Forelimb muscle (tissue), 1 donor: ENCODE measurements around the gene NLGN1. TPM values are rescaled to one million over a fixed set of nuclear protein-coding genes. Genes with fewer than 3 reads are reported as not detected.

Source experiments
- DNase-seq: peaks from one replicate; pipeline ENCODE4 v3.0.0-alpha.2; 2013; ENCODE audit warnings: low read depth
- polyA plus RNA-seq: library from polyadenylated mRNA; unstranded; fragments of 120-200 nt; gene quantifications from one replicate; pipeline ENCODE4 v1.2.1, GENCODE V29; 2013; ENCODE audit not compliant: insufficient read length

Gene NLGN1
- polyA plus RNA-seq, 1 donor, result 1.5 TPM

DNA sequence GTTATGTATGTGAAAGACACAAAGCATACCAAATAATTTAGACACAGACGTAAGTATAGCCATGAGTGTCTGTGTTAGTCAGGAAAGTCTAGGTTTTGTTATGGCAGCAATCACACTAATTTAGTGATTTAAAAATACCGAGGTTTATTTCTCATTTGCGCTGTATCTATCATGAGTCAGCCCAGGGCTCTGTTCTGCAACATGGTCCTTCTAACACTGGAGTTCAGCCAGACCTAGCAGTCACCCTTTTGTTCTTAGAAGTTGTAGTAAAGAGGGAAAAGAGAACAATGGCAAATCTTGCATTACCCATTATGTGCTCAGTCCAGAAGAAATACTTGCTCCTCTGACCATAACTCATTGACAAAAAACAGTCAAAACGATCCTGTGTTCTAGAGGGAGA lies 311.5 kb downstream of the NLGN1 start:
- no peak for DNase-seq

DNA sequence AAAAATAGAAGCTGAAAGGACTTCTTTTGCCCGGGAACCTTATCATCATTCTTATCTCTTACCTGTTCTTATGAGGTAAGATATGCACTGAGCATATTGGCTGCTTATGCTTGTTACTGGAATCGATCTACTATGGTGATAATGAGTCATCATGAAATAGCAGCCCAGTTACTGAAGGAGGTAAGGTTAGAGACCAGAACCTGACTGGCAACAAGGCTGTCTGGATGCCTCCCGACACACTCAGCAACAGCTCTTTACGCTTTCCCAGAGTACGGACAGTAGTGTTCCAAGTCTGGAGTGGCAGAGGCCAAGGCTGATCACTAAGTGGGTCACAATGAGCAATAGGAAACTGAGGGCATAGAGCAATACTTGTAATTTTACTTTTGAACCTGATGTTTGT lies 314.1 kb downstream of the NLGN1 start:
- no peak for DNase-seq

DNA sequence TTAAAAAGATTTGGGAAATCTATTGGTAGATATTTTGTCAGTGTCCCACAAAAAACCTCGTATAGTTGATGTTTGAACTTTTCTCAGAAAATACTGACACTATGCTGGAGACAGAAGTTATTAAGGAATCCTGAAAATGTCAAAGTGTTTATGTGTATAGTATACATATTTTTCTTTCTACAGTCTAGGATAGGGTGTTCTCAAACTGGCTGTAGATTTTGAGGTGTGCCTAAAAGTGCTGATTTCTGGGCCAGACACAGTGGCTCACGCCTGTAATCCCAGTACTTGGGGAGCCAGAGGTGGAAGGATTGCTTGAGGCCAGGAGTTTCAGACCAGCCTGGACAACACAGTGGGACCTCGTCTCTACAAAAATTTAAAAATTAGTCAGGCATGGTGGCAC lies 322.0 kb downstream of the NLGN1 start:
- DNase-seq, result no peak

DNA sequence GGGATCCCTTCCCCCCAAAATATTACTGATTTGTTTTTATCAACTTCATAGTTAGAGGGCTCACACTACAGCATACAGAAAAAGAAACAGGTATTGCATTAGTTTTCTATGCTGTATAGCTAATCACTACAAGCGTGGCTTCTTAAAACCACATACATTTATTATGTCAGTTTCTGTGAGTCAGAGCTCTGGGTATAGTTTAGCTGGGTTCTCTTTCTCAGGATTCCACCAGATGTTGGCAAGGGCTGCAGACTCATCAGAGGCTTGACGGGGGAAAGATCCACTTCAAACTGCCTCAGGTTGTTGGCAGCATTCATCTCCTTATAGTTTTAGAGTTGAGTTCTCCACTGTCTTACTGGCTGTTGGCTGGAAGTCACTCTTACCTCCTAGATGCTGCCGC lies 328.0 kb downstream of the NLGN1 start:
- no peak for DNase-seq

DNA sequence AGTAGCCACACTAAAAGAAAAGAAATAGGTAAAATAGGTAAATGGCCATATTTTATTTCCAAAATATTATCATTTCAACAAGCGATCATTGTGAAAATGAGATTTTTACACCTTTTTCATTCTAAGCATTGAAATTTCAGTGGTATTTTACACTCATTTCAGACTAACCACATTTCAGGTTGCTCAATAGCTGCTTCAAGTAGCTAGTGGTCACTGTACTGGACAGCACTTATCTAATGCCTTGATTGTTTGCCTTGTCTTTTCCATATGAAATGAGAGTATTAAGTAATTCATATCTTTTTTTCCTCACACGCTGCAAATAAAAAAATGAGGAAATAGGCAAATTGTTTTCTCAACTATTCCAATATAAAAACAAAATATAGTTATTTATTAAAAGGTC lies 332.8 kb downstream of the NLGN1 start:
- DNase-seq, result no peak

DNA sequence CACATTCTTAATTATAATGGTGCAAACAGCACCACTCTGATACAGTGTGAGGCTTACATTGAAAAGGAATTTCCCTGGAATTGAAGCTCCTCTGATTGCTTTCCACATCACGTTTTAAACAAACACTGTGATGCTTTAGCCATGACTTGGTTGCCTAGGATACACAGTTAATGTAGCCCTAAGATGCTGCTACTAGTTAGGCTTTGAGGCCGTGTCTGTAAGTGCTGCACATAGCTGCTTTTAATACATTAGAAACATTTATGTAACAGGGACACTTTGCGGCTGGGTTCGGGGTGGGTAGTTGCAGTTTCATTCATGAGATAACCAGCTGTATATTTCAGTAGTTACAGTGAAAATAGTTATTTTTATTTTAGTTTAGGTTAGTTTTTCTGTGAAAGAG lies 334.7 kb downstream of the NLGN1 start:
- no peak for DNase-seq

DNA sequence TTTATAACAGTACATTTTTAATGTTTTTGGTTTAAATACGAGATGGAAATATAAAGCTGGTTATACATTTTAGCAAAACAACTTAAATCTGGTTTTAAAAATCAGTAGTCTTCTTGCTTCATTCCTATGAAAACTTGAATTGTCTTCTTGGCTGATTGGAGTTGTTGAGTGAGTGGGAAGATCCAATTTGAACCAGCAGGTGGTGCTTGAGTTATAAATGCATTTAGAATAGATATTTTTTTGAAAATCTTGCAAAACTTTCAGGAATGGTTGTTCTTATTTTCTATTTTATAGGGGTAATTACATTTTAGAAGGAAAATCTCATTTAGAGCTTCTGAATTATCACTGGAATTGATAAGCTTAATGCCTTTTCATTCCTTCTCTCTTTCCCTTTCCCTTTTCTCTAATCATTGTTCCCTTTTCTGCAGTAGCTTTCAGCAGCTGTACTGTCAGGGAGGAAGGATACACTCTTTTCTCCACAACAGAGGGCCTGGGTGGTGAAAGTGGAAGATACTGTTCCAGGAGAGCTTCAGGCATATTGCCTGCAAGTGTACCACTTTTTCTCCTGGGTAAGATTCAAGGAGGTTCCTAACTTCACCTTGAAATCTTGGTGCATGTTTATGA lies 335.6 kb downstream of the NLGN1 start:
- no peak for DNase-seq

DNA sequence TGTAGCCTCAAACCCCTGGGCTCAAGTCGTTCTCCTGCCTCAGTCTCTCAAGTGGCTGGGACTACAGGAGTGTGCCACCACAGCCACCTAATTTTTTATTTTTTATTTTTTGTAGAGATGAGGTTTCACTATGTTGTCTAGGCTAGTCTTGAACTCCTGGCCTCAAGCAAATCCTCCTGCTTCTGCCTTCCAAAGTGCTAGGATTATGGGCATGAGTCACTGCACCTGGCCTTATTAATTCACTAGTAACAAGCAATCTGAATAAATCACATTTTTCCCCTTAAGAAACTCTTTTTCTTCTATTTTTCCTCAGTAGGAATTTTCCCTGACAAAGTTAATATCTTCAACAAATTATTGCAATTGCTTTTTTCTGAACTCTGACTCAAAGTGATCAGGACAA lies 336.9 kb downstream of the NLGN1 start:
- no peak for DNase-seq

DNA sequence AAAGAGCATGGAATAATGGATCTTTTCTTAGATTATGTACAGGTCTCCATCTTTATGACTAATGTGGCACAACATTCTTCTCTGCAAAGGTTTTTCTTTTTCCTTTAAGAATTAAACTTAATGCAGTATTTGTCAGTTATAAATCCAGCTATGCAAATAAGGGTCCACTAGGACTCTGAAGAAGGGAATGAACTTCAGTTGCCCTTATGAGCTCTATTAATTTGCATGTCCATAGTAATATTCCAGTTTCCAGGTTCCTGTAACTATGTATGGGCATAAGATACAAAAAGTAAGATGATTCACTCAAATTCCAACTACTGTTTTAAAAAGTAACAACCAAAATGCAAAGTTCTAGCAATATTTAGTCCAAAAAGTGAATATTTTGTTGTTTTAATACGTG lies 337.4 kb downstream of the NLGN1 start:
- DNase-seq, result no peak

DNA sequence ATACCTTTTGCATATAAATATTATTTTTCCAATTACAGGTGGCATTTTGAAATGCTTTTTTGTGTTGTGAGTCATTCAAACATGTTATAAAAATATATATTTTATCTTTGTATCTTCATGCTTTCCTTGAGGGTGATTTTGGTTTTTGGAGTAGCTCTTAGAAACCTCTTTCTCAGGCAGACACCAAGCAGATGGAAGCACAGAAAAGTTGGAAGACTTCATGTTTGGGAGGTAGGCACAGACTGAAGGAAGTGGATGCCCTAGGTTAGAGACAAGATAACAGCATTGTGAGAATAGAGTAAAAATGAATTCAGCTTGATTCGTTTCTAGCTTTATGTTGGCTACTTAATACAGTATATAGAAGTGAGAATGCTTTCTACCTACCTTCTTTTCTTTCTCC lies 338.3 kb downstream of the NLGN1 start:
- no peak for DNase-seq

DNA sequence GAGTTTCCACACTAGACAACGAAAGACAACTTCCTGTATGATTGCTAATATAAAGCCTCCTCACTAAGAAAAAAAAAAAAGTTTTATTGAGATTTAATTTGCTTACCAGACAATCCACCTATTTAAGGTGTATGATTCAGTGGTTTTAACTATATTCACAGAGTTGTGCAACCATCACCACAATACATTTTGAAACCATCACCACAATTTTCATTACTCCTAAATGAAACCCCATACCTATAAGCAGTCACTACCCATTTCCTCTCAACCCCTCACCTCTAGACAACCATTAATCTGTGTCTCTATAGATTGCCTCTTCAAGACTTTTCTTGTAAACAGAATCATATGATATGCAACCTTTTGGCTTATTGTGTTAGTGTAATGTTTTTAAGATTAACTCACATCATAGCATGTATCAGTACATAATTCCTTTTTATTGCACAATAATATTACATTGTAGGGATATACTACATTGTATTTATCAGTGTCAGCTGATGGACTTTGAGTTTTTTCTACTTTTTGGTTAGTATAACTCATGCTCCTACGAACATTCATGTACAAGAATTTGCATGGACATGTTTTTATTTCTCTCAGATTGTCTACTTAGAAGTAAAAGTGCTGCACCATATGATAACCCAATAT lies 339.7 kb downstream of the NLGN1 start:
- DNase-seq, result no peak

DNA sequence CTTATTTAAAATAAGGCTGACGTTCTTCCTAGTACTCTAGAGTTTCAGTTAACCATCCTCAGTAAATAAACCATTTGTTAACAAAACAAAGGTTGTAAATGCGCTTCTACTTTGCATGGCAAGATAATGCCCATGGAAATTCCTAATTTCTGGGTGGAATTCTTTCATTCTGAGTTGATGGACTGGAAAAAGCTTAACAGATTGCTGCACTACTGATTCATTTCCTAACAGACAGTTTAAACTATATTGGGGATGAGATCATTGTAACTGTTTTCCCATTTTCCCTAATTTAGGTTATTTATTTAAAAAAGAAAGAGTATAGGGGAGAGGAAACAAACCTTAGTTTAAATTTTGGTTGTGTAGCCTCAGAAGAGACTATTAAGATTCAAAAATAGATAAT lies 342.2 kb downstream of the NLGN1 start:
- no peak for DNase-seq

DNA sequence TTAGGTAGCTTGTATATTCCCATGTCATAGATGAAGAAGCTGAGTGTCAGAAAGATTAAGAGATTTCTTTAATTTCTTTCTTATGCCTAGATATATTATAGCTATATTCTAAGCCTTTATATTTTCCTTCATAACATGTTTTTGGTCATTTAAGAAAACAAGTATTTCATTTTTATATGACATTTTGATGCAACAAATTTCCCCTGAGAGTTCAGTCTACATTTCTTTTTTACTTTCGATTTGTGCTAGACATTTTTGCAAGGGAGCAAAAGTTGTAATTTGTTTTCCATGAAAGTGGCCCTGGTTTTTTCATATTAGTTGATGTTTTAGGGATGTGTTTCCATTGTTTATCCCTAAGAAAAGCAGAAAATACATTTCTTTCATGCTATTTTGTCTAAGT lies 344.9 kb downstream of the NLGN1 start:
- no peak for DNase-seq

DNA sequence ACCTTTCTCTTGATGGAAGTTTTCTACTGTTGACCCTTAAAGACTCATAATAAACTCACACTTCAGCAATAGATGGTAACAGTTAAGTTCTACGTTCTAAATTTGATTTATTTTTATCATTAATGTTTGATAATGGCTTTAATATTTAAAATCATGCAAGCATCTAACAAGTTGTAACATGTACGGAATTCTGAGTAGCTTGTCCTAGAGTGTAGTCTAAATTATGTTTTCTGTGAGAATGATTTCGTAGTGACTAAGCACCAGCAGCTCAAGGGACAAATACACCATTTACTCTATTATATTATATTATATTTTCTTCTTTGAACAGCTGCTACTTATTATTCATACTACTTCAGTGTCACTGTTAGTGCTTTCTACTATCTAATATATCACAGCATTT lies 345.6 kb downstream of the NLGN1 start:
- DNase-seq, result no peak

DNA sequence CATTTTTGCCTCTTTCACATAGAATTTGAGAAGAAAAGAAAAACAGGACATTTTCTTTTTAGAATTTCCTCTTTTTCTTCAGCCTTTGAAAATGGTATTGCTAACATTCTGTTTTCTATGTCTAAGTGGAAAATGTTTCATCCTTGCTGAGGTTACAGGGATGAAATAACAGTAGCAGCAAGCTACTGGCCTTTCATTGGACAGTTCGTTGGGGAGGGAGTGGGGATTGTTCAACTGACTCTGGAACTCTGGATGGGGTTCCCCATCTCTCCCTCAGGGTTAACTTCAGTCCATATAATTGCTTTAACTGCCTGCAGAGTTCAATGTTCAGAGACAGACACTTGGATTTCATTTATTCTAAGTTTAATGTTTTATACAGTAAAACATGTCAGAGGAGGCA lies 346.0 kb downstream of the NLGN1 start:
- DNase-seq, result no peak

DNA sequence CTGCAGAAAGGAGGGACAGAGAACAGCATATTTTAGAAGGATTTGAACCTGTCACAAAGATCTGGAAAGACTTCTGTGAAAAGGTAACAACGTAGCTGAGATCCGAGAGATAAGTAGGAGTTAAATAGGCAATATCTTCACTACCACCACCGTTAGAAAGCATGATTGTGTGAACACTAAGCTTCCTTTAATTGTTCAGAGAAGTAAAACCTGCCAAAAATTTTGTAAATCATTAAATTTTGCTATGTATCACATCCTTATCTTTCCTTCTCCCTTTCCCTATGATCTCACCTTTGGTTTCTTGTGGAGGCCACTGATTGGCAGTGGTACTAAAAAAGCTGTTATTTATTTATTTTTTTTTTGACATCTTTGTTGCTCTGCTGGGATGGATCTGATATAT lies 346.9 kb downstream of the NLGN1 start:
- DNase-seq, result no peak

DNA sequence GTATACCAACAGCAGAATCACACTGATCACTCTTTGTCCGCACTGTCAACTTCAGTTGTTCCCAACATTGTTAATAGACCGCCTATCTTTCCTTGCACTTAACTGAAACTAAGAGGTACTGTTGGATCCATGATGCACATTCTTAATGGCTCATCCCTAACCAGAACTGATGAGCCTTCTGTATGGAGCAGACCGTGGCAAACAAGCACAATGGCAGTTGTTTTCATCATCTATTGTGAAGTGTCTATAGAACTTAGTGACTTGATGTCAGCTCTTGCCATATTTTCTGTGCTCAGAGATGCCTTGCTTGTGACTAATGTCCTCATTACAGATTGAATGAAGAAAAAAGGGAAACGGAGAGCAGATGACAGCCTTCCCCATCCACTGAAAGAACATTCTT lies 347.4 kb downstream of the NLGN1 start:
- DNase-seq, result no peak

DNA sequence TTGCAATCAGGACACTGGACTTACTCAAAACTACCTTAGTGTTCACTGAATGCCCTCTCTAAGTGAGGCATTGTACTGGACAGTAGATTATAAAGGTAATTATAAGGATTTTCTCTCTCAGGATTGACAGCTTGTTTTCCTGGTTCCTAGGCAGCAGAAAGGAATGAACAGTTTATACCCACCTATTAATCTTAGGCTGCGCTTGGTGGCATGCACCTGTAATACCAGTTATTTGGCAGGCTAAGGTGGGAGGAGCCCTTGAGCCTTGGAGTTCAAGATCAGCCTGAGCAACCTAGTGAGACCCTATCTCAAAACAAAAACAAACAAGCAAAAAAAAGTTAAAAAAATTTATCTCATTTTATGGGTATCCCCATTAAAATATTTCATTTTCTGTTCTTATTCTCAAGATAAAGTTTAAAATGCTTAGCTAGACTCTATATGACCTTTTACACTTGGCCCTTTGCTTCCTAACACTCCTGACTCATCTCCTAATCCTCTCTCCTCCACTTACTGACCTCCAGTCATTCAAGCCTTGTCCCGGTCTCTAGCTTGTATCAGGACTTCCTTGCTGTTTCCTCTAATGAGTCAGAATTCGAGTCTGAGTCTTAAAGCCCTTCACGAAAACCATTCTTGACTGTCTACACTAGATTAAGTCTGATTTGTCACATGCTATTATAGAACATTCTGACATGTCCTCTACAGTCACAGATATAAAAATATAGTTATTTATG lies 348.6 kb downstream of the NLGN1 start:
- no peak for DNase-seq

DNA sequence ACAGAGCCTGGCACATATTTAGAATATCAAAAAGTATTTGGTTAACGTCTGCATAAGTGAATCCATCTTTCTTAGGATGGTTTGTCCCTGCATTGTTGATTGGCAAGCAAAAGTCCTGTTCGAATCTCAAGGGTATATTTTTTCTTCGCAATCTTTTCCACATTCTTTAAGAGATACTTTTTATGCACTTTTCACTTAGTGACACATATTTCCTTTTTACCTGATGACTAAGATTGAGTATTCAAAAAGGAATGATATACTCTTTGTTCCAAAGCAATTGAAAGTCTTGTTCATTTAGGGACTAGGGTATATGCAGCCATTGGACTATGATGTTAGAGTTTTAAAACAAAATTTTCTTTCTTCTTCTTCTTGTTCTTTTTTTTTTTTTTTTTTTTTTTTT lies 349.9 kb downstream of the NLGN1 start:
- DNase-seq, result no peak

DNA sequence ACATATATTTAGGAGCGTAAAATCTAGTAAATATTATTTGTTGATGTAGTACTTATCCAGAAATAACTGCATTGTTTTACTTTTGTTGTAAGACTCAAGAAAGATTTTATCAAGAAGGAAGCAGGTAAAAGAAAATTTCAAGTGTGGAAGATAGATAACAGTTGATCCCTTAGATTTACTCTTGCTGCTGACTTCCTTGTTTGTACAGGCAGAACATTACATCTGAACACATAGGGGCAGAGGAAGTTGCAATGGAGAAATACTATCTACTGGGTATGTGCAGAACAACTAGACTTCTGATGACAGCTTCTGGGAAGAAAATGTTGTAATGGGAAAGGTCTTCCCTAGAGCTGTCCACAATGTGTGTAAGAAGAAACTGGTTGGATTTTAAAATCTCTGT lies 350.6 kb downstream of the NLGN1 start:
- no peak for DNase-seq

DNA sequence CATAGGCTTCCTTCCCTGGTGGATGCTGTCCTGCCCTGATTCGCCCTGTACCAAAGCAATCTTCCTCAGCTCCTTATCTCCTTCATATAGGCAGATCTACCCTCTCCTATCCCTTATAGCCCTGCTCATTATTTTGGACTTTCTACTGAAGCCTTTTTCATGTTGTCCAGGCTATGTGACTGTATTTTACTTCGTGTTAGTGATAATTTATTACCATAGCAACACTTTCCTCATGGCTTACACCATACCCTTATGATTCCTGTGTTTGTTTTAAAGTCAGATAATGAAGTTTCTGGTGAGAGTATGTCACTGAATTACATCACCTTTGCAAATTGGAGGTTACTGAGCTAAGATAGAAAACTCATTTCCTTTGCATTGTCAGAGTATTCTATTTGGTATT lies 352.6 kb downstream of the NLGN1 start:
- no peak for DNase-seq

DNA sequence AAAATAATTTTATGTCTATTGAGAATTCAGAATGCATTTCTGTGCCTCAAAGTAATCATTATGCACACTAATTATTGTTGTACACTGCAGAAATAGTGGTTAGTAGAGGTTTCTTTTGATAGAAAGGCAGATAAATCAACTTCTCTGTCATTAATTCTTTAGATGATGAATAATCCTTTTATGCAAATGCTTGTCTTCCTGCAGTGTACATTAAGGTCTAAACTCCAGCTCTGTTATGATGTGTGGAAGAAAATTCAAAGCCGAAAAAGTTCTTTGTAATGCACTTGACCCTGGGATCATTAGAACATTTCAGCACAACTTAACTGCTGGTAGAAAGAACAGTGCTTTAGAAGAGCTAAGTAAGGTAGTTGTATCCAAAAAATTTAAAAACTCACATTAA lies 353.0 kb downstream of the NLGN1 start:
- DNase-seq, result no peak

DNA sequence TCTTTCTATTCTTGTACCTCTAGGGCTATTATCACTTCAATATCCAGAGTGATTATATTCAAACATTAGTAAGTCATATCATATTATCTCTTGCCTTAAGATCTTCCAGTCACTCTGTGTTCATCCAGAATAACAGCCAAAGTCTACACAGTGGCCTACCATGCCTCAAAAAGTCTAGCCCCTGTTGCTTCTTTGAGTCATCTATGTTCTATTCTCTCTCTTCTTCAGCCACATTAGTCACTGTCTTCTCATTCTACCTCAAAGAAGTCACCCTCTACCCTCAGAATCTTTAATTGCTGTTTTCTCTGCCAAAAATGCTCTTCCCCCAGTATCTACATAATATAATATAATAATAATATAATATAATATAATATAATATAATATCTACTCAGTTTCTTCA lies 356.0 kb downstream of the NLGN1 start:
- DNase-seq, result no peak
